ENCODE measurements around the gene KHDC1.
"Not testable (repeated sequence)": the region's sequence is repeated elsewhere in the genome, so short reads cannot be mapped to it uniquely, and the experiment has no call there.

The KHDC1 gene, protein sequence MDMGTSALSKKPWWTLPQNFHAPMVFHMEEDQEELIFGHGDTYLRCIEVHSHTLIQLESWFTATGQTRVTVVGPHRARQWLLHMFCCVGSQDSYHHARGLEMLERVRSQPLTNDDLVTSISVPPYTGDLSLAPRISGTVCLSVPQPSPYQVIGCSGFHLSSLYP

DNA sequence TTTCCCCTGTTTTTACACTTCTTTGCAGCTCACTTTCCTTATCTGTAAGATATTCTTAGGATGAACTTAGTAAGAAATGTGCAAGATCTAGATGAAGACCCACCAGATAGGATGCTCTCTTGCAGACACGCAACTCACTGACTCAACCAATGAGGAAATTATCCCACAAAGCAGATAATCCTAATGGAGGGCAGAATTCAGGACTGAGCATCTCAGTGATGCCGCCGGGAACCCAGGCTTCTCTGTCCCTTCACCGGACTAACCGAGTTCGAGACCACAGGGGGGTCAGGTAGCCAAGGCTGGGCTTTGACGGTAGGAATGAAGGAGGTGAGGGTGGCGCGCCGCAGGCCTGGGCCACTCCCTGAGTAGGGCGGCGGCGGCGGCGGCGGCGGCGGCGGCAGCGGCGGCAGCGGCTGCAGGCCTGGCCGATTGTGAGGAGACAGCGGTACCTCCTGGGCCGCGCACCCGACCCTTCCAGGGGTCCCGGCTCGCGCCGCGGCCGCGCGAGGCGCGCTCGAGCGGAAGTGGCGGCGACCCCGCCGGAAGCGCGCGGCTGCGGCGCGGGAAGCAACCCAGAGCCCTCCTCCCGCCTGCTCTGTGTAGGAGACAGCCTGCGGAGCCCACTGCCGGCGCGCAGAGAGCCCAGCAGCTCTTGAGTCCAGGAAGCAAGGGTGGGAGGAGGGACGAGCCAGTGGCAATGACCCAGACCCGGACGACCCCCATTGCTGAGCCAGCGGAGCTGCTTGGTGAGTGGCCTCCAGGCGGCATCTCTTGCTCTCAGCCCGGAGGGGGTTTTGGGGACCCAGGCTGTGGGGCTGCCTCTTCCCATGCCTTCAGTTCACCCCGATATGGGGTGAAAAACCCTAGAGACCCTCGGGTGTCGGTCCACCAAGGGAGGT lies at the start of gene KHDC1:
Gene KHDC1, minus strand, starts transcription at position 526 of the 899 bp plus-strand sequence. CDS start 20,679 bp downstream, outside the sequence.
- no peak for DNase-seq (ENCODE audit: low read depth, low spot score)
- peak within 1 kb of the TSS; percentile 80 for H3K27ac ChIP-seq

DNA sequence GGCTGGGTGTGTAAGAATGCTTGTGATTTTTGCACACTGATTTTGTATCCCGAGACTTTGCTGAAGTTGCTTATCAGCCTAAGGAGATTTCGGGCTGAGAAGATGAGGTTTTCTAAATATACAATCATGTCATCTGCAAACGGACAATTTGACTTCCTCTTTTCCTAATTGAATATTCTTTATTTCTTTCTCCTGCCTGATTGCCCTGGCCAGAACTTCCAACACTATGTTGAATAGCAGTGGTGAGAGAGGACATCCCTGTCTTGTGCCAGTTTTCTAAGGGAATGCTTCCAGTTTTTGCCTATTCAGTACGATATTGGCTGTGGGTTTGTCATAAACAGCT lies 47.5 kb upstream of the KHDC1 start:
- H3K27ac ChIP-seq, result peak overlapping the region; percentile 39
- DNase-seq (ENCODE audit: low read depth, low spot score), result not testable (repeated sequence)

DNA sequence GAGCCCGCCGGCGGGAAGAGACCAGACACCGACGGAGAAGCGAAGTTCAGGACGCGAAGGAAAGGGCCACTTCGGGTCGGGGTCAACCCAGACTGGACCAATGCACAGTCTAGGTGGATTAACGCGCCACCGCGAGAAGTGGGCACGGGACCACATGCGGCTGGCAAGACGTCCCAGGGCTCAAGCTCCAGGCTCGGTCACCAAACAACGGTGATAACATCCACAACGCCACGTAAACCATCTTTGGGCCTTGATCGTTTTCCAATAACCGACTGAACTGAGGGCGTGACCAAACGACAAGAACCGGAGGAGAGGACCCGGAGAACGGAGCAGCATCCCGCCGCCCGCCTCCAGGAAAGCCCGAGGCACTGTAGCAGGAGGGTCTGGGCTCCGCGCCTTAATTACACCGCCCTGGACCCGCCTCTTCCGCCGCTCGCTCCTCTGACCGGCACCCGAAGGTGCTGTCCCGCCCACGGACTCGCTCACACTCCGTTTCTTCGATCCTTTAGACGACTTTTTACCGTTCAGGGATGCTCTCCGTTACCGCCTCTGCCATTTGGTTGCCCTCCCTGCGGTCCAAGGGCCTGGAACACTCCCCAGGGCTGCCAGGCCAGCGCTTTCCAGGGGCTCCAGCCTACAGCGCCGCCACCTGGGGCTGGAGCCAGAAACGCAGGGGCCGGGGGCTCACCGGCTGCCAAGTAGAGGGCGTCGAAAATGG lies 46.9 kb upstream of the KHDC1 start:
- H3K27ac ChIP-seq, result peak overlapping the region; percentile 39
- DNase-seq (ENCODE audit: low read depth, low spot score), result no peak

DNA sequence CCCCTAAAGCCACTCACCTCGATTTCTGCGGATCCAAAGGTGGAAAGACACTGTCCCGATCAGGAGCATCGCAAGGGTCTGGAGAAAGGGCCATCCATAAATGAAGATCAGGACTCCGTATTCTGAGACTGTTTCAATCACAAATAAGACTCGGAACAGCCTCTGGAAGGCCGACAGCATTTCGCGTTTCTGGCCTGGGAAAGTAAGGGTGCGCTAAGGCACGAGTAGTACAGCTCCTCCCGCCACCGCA lies 46.5 kb upstream of the KHDC1 start:
- H3K27ac ChIP-seq, result peak overlapping the region; percentile 39
- DNase-seq (ENCODE audit: low read depth, low spot score), result no peak

DNA sequence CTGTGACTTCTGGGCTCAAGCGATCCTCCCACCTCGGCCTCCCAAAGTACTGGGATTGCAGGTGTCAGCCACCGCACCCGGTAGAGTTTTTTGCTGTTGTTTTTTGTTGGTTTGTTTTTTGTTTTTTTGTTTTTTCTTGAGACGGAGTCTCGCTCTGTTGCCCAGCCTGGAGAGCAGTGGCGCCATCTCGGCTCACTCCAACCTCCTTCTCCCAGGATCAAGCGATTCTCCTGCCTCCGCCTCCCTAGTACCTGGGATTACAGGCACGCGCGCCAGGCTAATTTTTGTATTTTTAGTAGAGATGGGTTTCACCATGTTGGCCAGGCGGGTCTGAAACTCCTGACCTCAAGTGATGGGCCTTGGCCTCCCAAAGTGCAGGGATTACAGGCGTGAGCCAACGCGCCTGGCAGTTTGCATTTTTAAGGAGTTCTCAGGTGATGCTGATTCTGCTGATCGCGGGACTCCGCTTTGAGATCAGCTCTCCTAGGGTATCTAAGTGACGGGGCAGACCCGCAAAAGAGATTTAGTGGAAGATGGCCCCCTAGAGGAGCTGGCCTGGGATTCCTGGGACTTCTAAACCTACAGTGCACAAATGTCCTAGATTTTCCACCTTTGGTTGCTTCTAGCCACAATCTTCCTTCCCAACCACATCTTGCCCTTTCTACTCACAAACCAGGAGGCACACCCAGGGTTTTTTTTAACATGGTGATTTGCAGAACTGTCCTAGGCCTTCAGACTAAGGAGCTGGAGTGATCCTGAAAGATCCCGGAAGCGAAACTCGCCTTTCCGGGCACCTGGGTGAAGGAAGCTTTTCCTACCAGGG lies 45.9 kb upstream of the KHDC1 start:
- H3K27ac ChIP-seq, result peak overlapping the region; percentile 39
- no peak for DNase-seq (ENCODE audit: low read depth, low spot score)

DNA sequence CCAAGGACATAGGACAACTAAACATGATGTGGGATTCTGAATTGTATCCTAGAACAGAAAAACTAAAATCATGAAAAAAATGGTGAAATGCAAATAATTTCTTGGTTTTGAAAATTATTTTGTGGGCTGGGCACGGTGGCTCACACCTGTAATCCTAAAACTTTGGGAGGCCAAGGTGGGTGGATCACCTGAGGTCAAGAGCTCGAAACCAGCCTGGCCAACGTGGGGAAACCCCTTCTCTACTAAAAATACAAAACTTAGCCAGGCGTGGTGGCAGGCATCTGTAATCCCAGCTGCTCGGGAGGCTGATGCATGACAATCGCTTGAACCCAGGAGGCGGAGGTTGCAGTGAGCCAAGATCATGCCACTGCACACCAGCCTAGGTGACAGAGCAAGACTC lies 40.8 kb upstream of the KHDC1 start:
- DNase-seq (ENCODE audit: low read depth, low spot score), result not testable (repeated sequence)

DNA sequence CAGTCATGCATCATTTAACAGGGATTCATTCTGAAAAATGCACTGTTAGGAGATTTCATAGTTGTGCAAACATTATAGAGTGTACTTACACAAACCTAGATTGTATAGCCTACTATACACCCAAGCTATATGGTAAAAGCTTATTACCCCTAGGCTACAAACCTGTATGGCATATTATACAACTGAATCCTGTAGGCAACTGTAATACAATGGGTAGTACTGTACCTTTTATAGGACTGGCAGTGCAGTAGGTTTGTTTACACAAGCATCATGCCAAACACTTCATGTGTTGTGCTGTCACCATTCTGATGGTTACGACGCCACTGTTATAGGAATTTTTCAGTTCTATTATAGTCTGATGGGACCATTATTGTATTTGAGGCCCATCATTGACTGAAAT lies 39.3 kb upstream of the KHDC1 start:
- no peak overlapping the region for H3K27ac ChIP-seq
- no peak for DNase-seq (ENCODE audit: low read depth, low spot score)

More for the DNA sequence above, 40.8 kb upstream of the KHDC1 start:
- H3K27ac ChIP-seq, result not testable (repeated sequence)

DNA sequence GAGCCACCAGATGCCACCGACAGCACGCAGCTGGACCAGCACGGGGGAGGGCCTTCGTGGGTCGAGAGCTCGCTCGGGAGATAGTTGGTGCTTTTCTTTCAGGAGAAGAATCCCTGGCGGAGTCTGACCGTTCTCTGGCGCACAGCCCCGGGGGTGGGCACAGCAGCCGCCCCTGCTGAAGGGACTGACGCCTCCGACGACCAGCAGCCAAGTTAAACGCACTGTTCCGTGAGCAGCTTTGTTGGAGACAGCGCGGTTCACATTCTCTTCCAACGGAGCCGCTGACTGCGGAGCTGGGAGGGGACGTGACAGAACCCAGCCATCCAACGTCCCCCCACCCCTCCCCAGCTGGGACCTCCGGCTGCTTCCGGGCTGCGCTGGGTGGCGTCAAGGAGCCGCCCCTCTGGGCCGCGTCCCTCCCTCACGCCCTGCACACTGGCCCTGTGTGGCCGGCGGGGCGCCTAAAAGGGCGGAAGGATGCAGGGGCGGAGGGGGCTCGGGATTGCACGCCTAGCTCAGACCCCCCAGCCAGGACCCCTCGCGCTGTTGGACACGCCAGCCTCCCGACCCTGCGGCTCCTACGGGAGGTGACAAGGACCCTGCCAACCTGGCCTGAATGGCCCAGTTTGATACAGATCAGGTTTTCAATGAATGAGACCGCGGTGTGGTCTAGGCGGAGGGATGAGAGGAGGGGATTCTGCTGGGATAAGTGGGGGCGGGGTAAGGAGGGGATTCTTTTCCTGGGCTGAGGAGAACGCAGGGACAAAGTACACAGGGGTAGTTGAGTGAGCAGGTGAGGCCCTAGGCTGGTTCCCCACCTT lies 36.4 kb upstream of the KHDC1 start:
- H3K27ac ChIP-seq, result no peak overlapping the region
- no peak for DNase-seq (ENCODE audit: low read depth, low spot score)

DNA sequence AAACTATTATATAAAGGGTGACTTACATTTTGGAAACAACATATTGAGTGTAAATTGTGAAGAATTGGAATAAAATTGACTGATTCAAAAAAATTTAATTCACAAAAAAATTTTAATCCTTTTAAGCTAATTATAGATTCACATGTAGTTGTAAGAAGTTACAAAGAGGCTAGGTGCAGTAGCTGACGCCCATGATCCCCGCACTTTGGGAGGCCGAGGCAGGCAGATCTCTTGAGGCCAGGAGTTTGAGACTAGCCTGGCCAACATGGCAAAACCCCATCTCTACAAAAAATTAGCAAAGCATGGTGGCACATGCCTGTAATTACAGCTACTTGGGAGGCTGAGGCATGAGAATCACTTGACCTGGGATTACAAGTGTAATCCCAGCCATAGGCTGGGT lies 30.3 kb upstream of the KHDC1 start:
- no peak overlapping the region for H3K27ac ChIP-seq
- no peak for DNase-seq (ENCODE audit: low read depth, low spot score)

DNA sequence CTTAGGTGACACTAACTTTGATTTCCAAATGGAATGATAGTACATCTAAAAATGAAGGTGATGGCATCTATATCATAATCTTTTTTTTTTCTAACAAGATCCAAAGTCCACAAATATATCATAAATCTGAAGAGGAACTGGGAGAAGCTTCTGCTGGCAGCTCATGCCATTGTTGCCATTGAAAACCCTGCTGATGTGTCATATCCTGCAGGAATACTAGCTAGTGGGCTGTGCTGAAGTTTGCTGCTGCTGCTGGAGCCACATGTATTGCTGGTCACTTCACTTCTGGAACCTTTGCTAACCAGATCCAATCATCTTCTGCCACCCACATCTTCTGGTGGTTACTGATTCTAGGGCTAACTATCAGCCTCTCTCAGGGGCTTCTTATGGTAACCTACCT lies 27.4 kb upstream of the KHDC1 start:
- H3K27ac ChIP-seq, result peak overlapping the region; percentile 39

DNA sequence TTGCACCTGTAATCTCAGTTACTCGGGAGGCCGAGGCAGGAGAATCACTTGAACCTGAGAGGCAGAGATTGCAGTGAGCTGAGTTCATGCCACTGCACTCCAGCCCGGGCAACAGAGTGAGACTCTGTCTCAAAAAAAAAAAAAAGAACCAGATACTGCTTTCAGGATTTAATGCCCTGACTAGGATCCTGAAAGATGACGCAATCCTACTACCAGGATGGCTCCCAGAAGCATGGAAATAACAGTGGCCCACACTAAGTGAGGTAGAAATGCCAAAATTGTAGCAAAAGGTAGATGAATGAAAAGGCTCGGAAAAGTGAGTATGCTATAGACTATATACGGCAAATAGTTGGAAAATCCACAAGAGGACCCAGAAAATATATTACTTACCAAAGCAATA lies 23.8 kb upstream of the KHDC1 start:
- no peak overlapping the region for H3K27ac ChIP-seq
- no peak for DNase-seq (ENCODE audit: low read depth, low spot score)

More for the DNA sequence above, 27.4 kb upstream of the KHDC1 start:
- no peak for DNase-seq (ENCODE audit: low read depth, low spot score)

DNA sequence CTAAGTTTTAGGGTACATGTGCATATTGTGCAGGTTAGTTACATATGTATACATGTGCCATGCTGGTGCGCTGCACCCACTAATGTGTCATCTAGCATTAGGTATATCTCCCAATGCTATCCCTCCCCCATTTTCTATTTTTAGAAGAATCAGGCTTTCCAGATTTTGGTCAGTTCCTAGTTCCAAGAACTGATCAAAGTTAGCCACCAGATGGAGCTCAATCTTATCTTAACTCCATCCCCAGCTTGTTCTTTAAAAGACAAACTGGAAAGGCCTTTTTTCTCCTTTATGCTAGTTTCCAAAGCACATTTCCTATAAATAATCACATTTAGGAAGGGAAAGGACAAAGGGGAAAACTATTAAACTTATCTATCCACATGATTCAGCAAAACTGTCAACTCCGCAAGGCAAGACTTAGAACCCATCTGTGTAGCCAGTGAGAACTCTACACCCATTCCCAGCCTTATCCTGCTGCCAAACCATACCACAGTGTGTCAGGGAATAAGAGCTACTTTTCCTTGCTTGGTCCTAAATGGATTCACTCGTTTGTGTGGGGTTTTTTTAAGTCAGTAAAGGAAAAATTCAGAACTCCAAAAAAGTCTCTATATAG lies 22.8 kb upstream of the KHDC1 start:
- no peak for DNase-seq (ENCODE audit: low read depth, low spot score)
- no peak overlapping the region for H3K27ac ChIP-seq

DNA sequence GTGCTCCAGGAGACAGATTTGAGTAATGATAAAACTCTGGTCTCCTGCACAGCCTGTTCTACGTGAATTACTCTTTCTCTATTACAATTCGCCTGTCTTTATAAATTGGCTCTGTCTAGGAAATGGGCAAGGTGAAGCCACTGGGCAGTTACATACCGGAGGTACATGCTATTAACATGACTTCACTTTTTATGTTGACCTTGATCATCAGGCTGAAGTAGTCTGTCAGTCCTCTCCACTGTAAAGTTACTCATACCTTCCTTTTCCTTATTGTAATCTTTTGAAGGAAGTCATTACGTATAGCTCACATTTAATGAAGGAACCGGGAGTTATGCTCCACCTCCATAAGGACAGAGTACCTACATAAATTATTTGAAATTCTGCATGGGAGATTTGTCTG lies 19.9 kb upstream of the KHDC1 start:
- H3K27ac ChIP-seq, result peak overlapping the region; percentile 54
- peak; percentile 37 for DNase-seq (ENCODE audit: low read depth, low spot score)

DNA sequence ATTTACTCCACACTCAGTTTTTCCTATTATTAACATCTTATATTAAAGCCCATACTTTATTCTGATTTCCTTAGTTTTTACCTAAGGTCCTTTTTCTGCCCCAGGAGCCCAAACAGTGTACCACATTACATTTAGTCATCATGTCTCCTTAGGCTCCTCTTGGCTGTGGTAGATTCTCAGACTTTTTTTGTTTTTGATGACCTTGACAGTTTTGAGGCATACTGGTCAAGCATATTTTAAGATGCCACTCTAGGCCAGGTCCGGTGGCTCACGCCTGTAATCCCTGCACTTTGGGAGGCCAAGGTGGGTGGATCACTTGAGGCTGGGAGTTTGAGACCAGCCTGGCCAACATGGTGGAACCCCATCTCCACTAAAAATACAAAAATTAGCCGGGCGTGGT lies 18.7 kb upstream of the KHDC1 start:
- not testable (repeated sequence) for DNase-seq (ENCODE audit: low read depth, low spot score); H3K27ac ChIP-seq

DNA sequence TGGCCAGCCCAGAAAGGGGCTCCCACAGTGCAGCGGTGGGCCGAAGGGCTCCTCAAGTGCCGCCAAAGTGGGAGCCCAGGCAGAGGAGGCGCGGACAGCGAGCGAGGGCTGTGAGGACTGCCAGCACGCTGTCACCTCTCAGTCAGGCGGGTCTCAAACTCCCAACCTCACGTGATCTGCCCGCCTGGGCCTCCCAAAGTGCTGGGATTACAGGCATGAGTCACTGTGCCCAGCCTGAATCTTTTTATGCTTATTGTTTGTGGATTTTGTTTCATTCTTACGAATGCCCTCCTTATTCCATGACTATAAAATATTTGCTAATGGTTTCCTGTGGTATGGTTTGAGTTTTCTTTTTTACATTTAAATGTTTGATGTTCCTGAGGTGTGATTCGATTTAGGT lies 6.3 kb upstream of the KHDC1 start:
- DNase-seq (ENCODE audit: low read depth, low spot score), result not testable (repeated sequence)

DNA sequence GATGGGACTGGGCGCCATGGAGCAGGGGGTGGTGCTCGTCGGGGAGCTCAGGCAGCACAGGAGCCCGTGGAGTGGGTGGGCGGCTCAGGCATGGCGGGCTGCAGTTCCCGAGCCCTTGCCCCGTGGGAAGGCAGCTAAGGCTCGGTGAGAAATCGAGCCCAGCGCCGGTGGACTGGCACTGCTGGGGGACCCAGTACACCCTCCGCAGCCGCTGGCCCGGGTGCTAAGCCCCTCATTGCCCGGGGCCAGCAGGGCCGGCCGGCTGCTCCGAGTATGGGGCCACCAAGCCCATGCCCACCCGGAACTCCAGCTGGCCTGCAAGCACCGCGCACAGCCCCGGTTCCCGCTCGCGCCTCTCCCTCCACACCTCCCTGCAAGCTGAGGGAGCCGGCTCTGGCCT lies 5.9 kb upstream of the KHDC1 start:
- DNase-seq (ENCODE audit: low read depth, low spot score), result not testable (repeated sequence)

More for the DNA sequence above, 6.3 kb upstream of the KHDC1 start:
- H3K27ac ChIP-seq, result not testable (repeated sequence)

DNA sequence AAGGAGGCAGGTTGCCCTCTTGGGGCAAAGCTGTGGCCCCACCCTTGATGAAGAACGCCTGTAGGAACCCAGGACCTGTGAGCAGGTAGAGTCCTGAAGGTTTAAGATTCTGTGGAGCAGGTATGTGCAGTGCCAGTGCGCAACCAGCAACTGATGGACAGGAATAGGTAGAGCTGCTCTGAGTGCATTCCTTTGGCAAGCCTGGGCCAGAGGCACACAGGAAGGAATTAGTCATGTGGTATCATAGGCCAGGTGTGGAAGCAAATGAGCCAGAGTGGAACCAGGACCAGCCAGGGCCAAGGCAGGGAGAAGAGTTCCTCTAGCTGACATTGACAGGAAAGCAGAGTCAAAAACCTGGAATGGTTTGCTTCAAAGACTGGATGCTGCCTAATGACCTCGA lies 1.4 kb upstream of the KHDC1 start:
- DNase-seq (ENCODE audit: low read depth, low spot score), result peak; percentile 94
- peak overlapping the region; percentile 80 for H3K27ac ChIP-seq

More for the DNA sequence above, 5.9 kb upstream of the KHDC1 start:
- H3K27ac ChIP-seq, result not testable (repeated sequence)

DNA sequence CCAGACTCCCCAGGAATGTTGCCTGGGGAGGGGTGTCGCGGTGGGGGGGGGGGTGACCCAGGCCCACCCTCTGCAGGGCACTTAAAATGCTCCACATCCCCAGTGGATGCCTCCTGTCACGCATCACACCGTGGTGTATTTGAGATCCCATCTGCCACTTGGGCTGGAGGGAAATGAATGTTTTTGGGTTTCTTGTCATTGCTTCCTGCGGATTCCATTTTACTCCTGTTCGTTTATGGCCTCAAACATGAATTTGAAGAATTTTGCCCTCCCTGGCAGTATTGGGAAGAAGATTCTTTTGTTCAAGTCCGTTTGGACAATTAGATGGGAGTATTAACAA lies 544 bp upstream of the KHDC1 start:
- no peak for DNase-seq (ENCODE audit: low read depth, low spot score)
- peak overlapping the region; percentile 80 for H3K27ac ChIP-seq

DNA sequence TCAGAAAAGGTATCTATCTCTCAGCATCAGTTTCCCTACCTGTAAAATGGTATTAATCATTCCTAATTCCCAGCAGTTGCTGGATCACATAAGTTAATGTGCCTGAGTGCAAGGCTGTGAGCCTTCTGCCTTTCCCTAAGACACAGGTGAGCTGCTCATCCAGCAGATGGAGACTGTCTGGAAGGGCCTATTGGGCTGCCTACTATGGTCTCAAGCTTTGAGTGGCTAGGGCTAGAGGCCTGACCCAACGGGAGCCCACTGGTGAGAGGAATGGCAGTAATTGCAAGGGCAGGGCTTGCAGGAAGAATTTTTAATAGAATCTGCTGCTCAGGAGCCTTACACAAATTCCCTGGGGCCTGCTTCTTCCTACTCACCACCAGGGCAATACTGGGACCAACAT lies 4.3 kb downstream of the KHDC1 start:
- no peak overlapping the region for H3K27ac ChIP-seq
- no peak for DNase-seq (ENCODE audit: low read depth, low spot score)

Data from epithelial cell of prostate (primary cell).